Liver (tissue), 3 donors: Measurements from ENCODE around the gene CCDC134.

Experiments
- EGR1 ChIP-seq, 2 donors: IDR thresholded peaks; 2 replicates each; pipeline ENCODE4 v1.6.1; 2016 to 2018; ENCODE audit warnings: antibody characterized with exemption in 2 of 2, low read depth in 2 of 2
- FOXA1 ChIP-seq: IDR thresholded peaks from 2 replicates; pipeline ENCODE4 v1.6.1; 2016; ENCODE audit warnings: antibody characterized with exemption
- FOXA2 ChIP-seq: IDR thresholded peaks from 2 replicates; pipeline ENCODE4 v1.6.1; 2016; ENCODE audit warnings: antibody characterized with exemption
- HNF4A ChIP-seq, 2 donors: conservative IDR thresholded peaks; 2 replicates each; pipeline ENCODE4 v1.6.1; 2016; ENCODE audit warnings: antibody characterized with exemption in 2 of 2, mild to moderate bottlenecking in 2 of 2
- RAD21 ChIP-seq, 2 donors: IDR thresholded peaks; 2 replicates each; pipeline ENCODE4 v1.6.1; 2016; ENCODE audit warnings: antibody characterized with exemption in 2 of 2, mild to moderate bottlenecking in 2 of 2
- SP1 ChIP-seq: IDR thresholded peaks from 2 replicates; pipeline ENCODE4 v1.6.1; 2018; ENCODE audit warnings: antibody characterized with exemption, mild to moderate bottlenecking
- TAF1 ChIP-seq: conservative IDR thresholded peaks from 2 replicates; pipeline ENCODE4 v1.6.1; 2016; ENCODE audit warnings: antibody characterized with exemption, mild to moderate bottlenecking
- YY1 ChIP-seq: IDR thresholded peaks from 2 replicates; pipeline ENCODE4 v1.6.1; 2016; ENCODE audit warnings: antibody characterized with exemption, mild to moderate bottlenecking
- TF ChIP-seq, protein P1 (sequence below): IDR thresholded peaks from 2 replicates; pipeline ENCODE4 v1.6.1; 2016; ENCODE audit warnings: antibody characterized with exemption
- TF ChIP-seq, protein P2 (sequence below): IDR thresholded peaks from 2 replicates; pipeline ENCODE4 v1.6.1; 2016; ENCODE audit warnings: antibody characterized with exemption
- TF ChIP-seq, protein P3 (sequence below): fragments of 150-350 bp; IDR thresholded peaks from 2 replicates; pipeline ENCODE4 v1.5.1; 2017; ENCODE audit warnings: improper control_type of control experiment, low read depth, low read length; ENCODE audit not compliant: missing input control
- TF ChIP-seq, protein P4 (sequence below): IDR thresholded peaks from 2 replicates; pipeline ENCODE4 v1.6.1; 2016; ENCODE audit warnings: antibody characterized with exemption
- TF ChIP-seq, protein P5 (sequence below): IDR thresholded peaks from 2 replicates; pipeline ENCODE4 v1.6.1; 2016; ENCODE audit warnings: antibody characterized with exemption, mild to moderate bottlenecking
- donor health status: healthy.
- donor health status: healthy.

DNA sequence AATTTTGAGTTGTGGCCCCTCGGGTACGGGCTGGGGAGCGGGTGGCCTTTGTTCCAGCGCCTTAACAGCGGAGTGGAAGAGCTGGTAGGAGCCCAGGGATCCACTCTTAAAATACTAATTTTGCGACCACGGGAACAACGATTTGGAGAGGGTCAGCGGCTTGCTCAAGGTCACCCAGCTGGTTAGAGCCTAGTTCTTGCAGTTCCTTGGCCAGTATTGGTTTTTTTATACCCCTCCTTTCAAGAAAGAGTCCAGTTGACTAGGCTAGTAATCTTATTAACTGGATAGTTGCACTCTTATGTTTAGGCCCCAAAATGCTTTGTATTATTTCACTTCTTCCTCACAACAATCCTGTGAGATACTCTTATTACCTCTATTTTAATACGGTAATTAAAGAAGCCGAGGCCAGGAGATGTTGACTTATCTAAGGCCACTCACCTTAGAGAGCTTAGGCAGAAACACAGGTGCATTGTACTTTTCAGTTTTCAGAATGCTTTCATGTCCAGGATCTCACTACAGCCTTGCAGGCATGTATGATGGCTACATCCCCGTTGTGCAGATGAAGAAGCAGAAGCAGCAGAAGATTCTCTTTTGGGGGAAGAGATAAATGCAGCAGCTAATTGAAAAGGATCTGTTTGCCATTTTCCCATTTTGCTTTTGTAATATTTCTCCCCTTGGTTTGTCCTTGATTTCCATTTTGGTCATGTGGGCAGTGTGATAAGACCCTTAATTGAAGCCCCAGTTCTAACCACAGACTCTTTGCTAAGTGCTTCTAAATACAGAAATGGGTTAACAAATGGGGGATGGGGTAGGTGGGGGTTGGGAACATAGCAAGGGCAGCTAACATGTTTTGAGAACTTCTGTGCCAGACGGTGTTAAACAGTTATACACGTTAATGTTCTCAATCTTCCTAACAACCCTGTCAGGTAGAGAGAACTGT is 33.8 kb downstream of the CCDC134 start:
- TF ChIP-seq, protein P1, sequence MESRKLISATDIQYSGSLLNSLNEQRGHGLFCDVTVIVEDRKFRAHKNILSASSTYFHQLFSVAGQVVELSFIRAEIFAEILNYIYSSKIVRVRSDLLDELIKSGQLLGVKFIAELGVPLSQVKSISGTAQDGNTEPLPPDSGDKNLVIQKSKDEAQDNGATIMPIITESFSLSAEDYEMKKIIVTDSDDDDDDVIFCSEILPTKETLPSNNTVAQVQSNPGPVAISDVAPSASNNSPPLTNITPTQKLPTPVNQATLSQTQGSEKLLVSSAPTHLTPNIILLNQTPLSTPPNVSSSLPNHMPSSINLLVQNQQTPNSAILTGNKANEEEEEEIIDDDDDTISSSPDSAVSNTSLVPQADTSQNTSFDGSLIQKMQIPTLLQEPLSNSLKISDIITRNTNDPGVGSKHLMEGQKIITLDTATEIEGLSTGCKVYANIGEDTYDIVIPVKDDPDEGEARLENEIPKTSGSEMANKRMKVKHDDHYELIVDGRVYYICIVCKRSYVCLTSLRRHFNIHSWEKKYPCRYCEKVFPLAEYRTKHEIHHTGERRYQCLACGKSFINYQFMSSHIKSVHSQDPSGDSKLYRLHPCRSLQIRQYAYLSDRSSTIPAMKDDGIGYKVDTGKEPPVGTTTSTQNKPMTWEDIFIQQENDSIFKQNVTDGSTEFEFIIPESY, result no peak
- TF ChIP-seq, protein P2, sequence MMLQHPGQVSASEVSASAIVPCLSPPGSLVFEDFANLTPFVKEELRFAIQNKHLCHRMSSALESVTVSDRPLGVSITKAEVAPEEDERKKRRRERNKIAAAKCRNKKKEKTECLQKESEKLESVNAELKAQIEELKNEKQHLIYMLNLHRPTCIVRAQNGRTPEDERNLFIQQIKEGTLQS, result no peak
- TF ChIP-seq, protein P3, sequence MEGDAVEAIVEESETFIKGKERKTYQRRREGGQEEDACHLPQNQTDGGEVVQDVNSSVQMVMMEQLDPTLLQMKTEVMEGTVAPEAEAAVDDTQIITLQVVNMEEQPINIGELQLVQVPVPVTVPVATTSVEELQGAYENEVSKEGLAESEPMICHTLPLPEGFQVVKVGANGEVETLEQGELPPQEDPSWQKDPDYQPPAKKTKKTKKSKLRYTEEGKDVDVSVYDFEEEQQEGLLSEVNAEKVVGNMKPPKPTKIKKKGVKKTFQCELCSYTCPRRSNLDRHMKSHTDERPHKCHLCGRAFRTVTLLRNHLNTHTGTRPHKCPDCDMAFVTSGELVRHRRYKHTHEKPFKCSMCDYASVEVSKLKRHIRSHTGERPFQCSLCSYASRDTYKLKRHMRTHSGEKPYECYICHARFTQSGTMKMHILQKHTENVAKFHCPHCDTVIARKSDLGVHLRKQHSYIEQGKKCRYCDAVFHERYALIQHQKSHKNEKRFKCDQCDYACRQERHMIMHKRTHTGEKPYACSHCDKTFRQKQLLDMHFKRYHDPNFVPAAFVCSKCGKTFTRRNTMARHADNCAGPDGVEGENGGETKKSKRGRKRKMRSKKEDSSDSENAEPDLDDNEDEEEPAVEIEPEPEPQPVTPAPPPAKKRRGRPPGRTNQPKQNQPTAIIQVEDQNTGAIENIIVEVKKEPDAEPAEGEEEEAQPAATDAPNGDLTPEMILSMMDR, result no peak
- TF ChIP-seq FOXA1 (no peak), EGR1 (IDR thresholded peaks at IDR 0.05; ENCODE audit: low read depth in 2 of 2) (no peak), SP1 (no peak), YY1 (no peak), RAD21 (IDR thresholded peaks at IDR 0.05) (no peak), HNF4A (conservative IDR thresholded peaks at IDR 0.05) (no peak), FOXA2 (no peak), TAF1 (no peak)
- TF ChIP-seq, protein P4, sequence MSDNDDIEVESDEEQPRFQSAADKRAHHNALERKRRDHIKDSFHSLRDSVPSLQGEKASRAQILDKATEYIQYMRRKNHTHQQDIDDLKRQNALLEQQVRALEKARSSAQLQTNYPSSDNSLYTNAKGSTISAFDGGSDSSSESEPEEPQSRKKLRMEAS, result no peak
- TF ChIP-seq, protein P5, sequence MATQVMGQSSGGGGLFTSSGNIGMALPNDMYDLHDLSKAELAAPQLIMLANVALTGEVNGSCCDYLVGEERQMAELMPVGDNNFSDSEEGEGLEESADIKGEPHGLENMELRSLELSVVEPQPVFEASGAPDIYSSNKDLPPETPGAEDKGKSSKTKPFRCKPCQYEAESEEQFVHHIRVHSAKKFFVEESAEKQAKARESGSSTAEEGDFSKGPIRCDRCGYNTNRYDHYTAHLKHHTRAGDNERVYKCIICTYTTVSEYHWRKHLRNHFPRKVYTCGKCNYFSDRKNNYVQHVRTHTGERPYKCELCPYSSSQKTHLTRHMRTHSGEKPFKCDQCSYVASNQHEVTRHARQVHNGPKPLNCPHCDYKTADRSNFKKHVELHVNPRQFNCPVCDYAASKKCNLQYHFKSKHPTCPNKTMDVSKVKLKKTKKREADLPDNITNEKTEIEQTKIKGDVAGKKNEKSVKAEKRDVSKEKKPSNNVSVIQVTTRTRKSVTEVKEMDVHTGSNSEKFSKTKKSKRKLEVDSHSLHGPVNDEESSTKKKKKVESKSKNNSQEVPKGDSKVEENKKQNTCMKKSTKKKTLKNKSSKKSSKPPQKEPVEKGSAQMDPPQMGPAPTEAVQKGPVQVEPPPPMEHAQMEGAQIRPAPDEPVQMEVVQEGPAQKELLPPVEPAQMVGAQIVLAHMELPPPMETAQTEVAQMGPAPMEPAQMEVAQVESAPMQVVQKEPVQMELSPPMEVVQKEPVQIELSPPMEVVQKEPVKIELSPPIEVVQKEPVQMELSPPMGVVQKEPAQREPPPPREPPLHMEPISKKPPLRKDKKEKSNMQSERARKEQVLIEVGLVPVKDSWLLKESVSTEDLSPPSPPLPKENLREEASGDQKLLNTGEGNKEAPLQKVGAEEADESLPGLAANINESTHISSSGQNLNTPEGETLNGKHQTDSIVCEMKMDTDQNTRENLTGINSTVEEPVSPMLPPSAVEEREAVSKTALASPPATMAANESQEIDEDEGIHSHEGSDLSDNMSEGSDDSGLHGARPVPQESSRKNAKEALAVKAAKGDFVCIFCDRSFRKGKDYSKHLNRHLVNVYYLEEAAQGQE, result no peak
